ENCODE data around the gene VSX2. TPM values are rescaled to one million over a fixed set of nuclear protein-coding genes. Genes with fewer than 3 reads are reported as not detected.

VSX2 gene
- total and polyA plus RNA-seq, 2 of the 13 experiments (the other 11 are each of a cell fraction or from before 2014, with no cell fraction given): 0.05 TPM; not detected in 1

DNA sequence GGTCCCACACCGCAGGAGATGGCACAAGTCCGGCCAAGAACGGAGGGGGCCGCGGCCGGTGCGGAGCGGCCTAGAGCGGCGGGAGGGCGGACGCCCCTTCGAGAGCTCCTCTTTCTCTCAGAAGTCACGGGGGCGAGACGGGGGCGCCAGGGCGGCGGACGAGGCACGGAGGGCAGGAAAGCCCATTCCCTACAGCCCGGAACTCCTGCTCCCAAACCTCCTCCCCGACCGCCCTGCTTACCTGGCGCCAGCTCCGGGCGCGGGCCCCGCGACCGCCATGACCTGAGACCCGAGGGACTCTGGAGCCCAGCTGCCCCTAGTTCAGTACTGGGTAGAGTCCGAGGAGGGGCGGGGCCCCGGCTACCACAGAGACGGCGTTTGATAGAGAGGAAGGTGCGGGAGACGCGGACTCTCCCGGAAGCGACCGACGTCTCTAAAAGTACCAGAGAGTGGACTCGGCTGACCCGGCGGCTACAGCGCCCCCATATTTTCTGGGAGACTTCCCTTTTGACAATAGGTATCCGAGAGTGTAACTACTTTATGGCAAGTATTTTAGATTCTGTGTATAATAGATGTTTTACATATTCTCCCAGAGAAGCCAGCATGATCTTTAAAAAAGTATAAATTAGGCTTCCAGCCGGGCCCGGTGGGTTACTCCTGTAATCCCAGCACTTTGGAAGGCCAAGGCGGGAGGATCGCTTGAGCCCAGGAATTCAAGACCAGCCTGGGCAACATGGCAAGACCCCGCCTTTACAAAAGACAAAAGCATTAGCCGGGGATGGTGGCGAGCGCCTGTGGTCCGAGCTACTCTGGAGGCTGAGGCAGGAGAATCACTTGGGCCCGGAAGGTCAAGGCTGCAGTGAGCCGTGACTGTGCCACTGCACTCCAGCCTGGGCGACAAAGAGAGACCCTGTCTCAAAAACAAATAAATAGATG, 63.7 kb downstream of the VSX2 start, which contains the start of gene ABCD4 (continued):
- no peak for TF ChIP-seq ZNF44 (CRISPR knock-in tag; IDR thresholded peaks at IDR 0.05)
- no peak for TF ChIP-seq ZFP62 (CRISPR knock-in tag; IDR thresholded peaks at IDR 0.05)
- TF ChIP-seq MBNL3 (CRISPR knock-in tag; conservative IDR thresholded peaks at IDR 0.05): no peak
- TF ChIP-seq ZKSCAN1 (IDR thresholded peaks at IDR 0.05; ENCODE audit: low read length): no peak
- no peak for TF ChIP-seq TBL1XR1 (IDR thresholded peaks at IDR 0.05; ENCODE audit: borderline replicate concordance, low read length, partially characterized antibody)
- 0 out of 2 replicates have a peak, but pooled peaks have one; percentile 14 for TF ChIP-seq HNF4G (IDR thresholded peaks at IDR 0.05; ENCODE audit: borderline replicate concordance, low read depth, low read length)
- peak; percentile 17; the same call in 1 of the 2 replicates for TF ChIP-seq HNF4G (CRISPR knock-in tag; IDR thresholded peaks at IDR 0.05; ENCODE audit: borderline replicate concordance, low read depth)
- TF ChIP-seq ZNF10 (CRISPR knock-in tag; IDR thresholded peaks at IDR 0.05; ENCODE audit: borderline replicate concordance, low read depth): no peak
- no peak; the same call in 1 of the 2 replicates for TF ChIP-seq ZNF256 (CRISPR knock-in tag; conservative IDR thresholded peaks at IDR 0.05)
- TF ChIP-seq, protein P1, sequence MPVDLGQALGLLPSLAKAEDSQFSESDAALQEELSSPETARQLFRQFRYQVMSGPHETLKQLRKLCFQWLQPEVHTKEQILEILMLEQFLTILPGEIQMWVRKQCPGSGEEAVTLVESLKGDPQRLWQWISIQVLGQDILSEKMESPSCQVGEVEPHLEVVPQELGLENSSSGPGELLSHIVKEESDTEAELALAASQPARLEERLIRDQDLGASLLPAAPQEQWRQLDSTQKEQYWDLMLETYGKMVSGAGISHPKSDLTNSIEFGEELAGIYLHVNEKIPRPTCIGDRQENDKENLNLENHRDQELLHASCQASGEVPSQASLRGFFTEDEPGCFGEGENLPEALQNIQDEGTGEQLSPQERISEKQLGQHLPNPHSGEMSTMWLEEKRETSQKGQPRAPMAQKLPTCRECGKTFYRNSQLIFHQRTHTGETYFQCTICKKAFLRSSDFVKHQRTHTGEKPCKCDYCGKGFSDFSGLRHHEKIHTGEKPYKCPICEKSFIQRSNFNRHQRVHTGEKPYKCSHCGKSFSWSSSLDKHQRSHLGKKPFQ (CRISPR knock-in tag; IDR thresholded peaks at IDR 0.05; ENCODE audit: insufficient replicate concordance): peak; percentile 49
- TF ChIP-seq SAP130 (CRISPR knock-in tag; IDR thresholded peaks at IDR 0.05; ENCODE audit: low read depth): peak; percentile 83
- no peak for TF ChIP-seq ZNF7 (CRISPR knock-in tag; IDR thresholded peaks at IDR 0.05)
- peak; percentile 71 for TF ChIP-seq ZMYM3 (CRISPR knock-in tag; IDR thresholded peaks at IDR 0.05)
- TF ChIP-seq, protein P2, sequence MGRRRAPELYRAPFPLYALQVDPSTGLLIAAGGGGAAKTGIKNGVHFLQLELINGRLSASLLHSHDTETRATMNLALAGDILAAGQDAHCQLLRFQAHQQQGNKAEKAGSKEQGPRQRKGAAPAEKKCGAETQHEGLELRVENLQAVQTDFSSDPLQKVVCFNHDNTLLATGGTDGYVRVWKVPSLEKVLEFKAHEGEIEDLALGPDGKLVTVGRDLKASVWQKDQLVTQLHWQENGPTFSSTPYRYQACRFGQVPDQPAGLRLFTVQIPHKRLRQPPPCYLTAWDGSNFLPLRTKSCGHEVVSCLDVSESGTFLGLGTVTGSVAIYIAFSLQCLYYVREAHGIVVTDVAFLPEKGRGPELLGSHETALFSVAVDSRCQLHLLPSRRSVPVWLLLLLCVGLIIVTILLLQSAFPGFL (CRISPR knock-in tag; IDR thresholded peaks at IDR 0.05): no peak
- TF ChIP-seq, protein P3, sequence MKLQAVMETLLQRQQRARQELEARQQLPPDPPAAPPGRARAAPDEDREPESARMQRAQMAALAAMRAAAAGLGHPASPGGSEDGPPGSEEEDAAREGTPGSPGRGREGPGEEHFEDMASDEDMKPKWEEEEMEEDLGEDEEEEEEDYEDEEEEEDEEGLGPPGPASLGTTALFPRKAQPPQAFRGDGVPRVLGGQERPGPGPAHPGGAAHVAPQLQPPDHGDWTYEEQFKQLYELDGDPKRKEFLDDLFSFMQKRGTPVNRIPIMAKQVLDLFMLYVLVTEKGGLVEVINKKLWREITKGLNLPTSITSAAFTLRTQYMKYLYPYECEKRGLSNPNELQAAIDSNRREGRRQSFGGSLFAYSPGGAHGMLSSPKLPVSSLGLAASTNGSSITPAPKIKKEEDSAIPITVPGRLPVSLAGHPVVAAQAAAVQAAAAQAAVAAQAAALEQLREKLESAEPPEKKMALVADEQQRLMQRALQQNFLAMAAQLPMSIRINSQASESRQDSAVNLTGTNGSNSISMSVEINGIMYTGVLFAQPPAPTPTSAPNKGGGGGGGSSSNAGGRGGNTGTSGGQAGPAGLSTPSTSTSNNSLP (IDR thresholded peaks at IDR 0.05; ENCODE audit: low read depth, low read length): peak; percentile 14; the same call in 1 of the 2 replicates
- no peak for TF ChIP-seq ZNF558 (CRISPR knock-in tag; IDR thresholded peaks at IDR 0.05; ENCODE audit: borderline replicate concordance)
- TF ChIP-seq NKX3-1 (CRISPR knock-in tag; IDR thresholded peaks at IDR 0.05): 0 out of 2 replicates have a peak, but pooled peaks have one; percentile 61
- TF ChIP-seq, protein P4, sequence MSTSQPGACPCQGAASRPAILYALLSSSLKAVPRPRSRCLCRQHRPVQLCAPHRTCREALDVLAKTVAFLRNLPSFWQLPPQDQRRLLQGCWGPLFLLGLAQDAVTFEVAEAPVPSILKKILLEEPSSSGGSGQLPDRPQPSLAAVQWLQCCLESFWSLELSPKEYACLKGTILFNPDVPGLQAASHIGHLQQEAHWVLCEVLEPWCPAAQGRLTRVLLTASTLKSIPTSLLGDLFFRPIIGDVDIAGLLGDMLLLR (CRISPR knock-in tag; IDR thresholded peaks at IDR 0.05): 0 out of 2 replicates have a peak, but pooled peaks have one; percentile 53
- peak; percentile 88 for TF ChIP-seq SALL1 (CRISPR knock-in tag; IDR thresholded peaks at IDR 0.05)
- no peak; the same call in 1 of the 2 replicates for TF ChIP-seq ZNF761 (CRISPR knock-in tag; conservative IDR thresholded peaks at IDR 0.05)
- TF ChIP-seq CEBPG (CRISPR knock-in tag; IDR thresholded peaks at IDR 0.05): no peak
- TF ChIP-seq, protein P5, sequence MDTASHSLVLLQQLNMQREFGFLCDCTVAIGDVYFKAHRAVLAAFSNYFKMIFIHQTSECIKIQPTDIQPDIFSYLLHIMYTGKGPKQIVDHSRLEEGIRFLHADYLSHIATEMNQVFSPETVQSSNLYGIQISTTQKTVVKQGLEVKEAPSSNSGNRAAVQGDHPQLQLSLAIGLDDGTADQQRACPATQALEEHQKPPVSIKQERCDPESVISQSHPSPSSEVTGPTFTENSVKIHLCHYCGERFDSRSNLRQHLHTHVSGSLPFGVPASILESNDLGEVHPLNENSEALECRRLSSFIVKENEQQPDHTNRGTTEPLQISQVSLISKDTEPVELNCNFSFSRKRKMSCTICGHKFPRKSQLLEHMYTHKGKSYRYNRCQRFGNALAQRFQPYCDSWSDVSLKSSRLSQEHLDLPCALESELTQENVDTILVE (CRISPR knock-in tag; IDR thresholded peaks at IDR 0.05): peak; percentile 57
- no peak for TF ChIP-seq SIX4 (CRISPR knock-in tag; IDR thresholded peaks at IDR 0.05)
- TF ChIP-seq KDM2A (CRISPR knock-in tag; IDR thresholded peaks at IDR 0.05; ENCODE audit: borderline replicate concordance, low read depth): peak; percentile 88; the same call in 1 of the 2 replicates

All from HepG2 (cell line).